WTC11 (cell line): ENCODE data around the gene MRAS. TPM values are rescaled to one million over a fixed set of nuclear protein-coding genes. Genes with fewer than 3 reads are reported as not detected.

ENCODE experiments used
- ATAC-seq: fragments of 200-7000 bp; cut with Tn5 transposase; 2 replicates; pipeline ENCODE4 v1.10.0; 2021; ENCODE audit warnings: mild to moderate bottlenecking, moderate library complexity
- CTCF ChIA-PET: fragments of 300-600 bp; sonication (Branson Sonifier 250); formaldehyde crosslinking; loops from one replicate; lab custom pipeline; 2021; ENCODE audit warnings: antibody characterized with exemption; lab: Charles Lee
- POLR2A ChIA-PET: fragments of 350-600 bp; sonication (Branson Sonifier 250); formaldehyde crosslinking; loops from one replicate; lab custom pipeline; 2021; ENCODE audit warnings: antibody characterized with exemption; lab: Charles Lee
- DNase-seq: peaks from one replicate; pipeline ENCODE4 v3.0.0; 2021; ENCODE audit warnings: low spot score
- H3K27ac Mint-ChIP-seq: 2 replicates; pipeline ENCODE4 v1.8.0; 2021; ENCODE audit warnings: mixed read lengths
- H3K27me3 Mint-ChIP-seq: 2 replicates; pipeline ENCODE4 v1.8.0; 2021; ENCODE audit warnings: low read depth, mild to moderate bottlenecking, moderate library complexity, mixed read lengths
- H3K36me3 Mint-ChIP-seq: 2 replicates; pipeline ENCODE4 v1.8.0; 2021; ENCODE audit warnings: mixed read lengths
- H3K4me1 Mint-ChIP-seq: 2 replicates; pipeline ENCODE4 v1.8.0; 2022; ENCODE audit warnings: mixed read lengths
- H3K4me3 Mint-ChIP-seq: 2 replicates; pipeline ENCODE4 v1.8.0; 2021; ENCODE audit warnings: mild to moderate bottlenecking, moderate library complexity, mixed read lengths
- H3K9me3 Mint-ChIP-seq: 2 replicates; pipeline ENCODE4 v1.8.0; 2021; ENCODE audit warnings: mixed read lengths
- CREB1 ChIP-seq: sonication (generic); formaldehyde crosslinking; IDR thresholded peaks from 2 replicates; pipeline ENCODE4 v1.8.0; 2023; ENCODE audit warnings: mild to moderate bottlenecking, missing genetic modification reagents
- IRF2 ChIP-seq: sonication (generic); formaldehyde crosslinking; IDR thresholded peaks from 2 replicates; pipeline ENCODE4 v1.8.0; 2022; ENCODE audit warnings: low read depth, missing genetic modification reagents, borderline replicate concordance
- JAZF1 ChIP-seq: fragments of 250-450 bp; sonication (Bioruptor Pico); IDR thresholded peaks from 2 replicates; pipeline ENCODE4 v1.9.0; 2021; ENCODE audit warnings: moderate library complexity, mild to moderate bottlenecking, inconsistent platforms
- JUN ChIP-seq: sonication (generic); formaldehyde crosslinking; IDR thresholded peaks from 2 replicates; pipeline ENCODE4 v1.8.0; 2023; ENCODE audit warnings: mild to moderate bottlenecking, missing genetic modification reagents
- PRDM15 ChIP-seq: sonication (generic); formaldehyde crosslinking; IDR thresholded peaks from 2 replicates; pipeline ENCODE4 v1.8.0; 2022; ENCODE audit warnings: missing genetic modification reagents
- SMAD3 ChIP-seq: sonication (generic); formaldehyde crosslinking; IDR thresholded peaks from 2 replicates; pipeline ENCODE4 v1.8.0; 2022; ENCODE audit warnings: missing genetic modification reagents, mild to moderate bottlenecking, borderline replicate concordance
- SOX15 ChIP-seq: fragments of 250-450 bp; sonication (Bioruptor Pico); IDR thresholded peaks from 2 replicates; pipeline ENCODE4 v1.9.0; 2021; ENCODE audit warnings: mild to moderate bottlenecking
- SP1 ChIP-seq: sonication (generic); formaldehyde crosslinking; conservative IDR thresholded peaks from 2 replicates; pipeline ENCODE4 v1.8.1; 2022; ENCODE audit warnings: missing genetic modification reagents
- TEAD1 ChIP-seq: sonication (generic); formaldehyde crosslinking; IDR thresholded peaks from 2 replicates; pipeline ENCODE4 v1.8.0; 2022; ENCODE audit warnings: mild to moderate bottlenecking, missing genetic modification reagents
- TP53 ChIP-seq: sonication (generic); formaldehyde crosslinking; IDR thresholded peaks from 2 replicates; pipeline ENCODE4 v1.8.1; 2023; ENCODE audit warnings: mild to moderate bottlenecking, missing genetic modification reagents
- ZMAT4 ChIP-seq: fragments of 250-450 bp; sonication (Bioruptor Pico); IDR thresholded peaks from 2 replicates; pipeline ENCODE4 v1.9.0; 2021; ENCODE audit warnings: mild to moderate bottlenecking
- ZNF138 ChIP-seq: sonication (generic); formaldehyde crosslinking; conservative IDR thresholded peaks from 2 replicates; pipeline ENCODE4 v1.8.1; 2022; ENCODE audit warnings: mild to moderate bottlenecking, moderate library complexity, missing genetic modification reagents
- ZNF232 ChIP-seq: sonication (generic); formaldehyde crosslinking; IDR thresholded peaks from 2 replicates; pipeline ENCODE4 v1.8.0; 2022; ENCODE audit warnings: mild to moderate bottlenecking, missing genetic modification reagents
- ZNF396 ChIP-seq: fragments of 250-450 bp; sonication (Bioruptor Pico); IDR thresholded peaks from 2 replicates; pipeline ENCODE4 v1.8.0; 2021; ENCODE audit warnings: mild to moderate bottlenecking, moderate library complexity, borderline replicate concordance
- ZNF416 ChIP-seq: fragments of 250-450 bp; sonication (Bioruptor Pico); IDR thresholded peaks from 2 replicates; pipeline ENCODE4 v1.9.0; 2021; ENCODE audit warnings: mild to moderate bottlenecking, inconsistent platforms
- total RNA-seq: library from RNA; stranded (reverse); gene quantifications from 3 replicates; pipeline ENCODE4 v1.2.3, GENCODE V29; 2021
- TF ChIP-seq, protein P1 (sequence below): sonication (generic); formaldehyde crosslinking; IDR thresholded peaks from 2 replicates; pipeline ENCODE4 v1.8.0; 2022; ENCODE audit warnings: mild to moderate bottlenecking, missing genetic modification reagents
- TF ChIP-seq, protein P2 (sequence below): sonication (generic); formaldehyde crosslinking; IDR thresholded peaks from 2 replicates; pipeline ENCODE4 v1.8.1; 2022; ENCODE audit warnings: low read depth, missing genetic modification reagents, borderline replicate concordance
- TF ChIP-seq, protein P3 (sequence below): sonication (generic); formaldehyde crosslinking; IDR thresholded peaks from 2 replicates; pipeline ENCODE4 v1.8.1; 2022; ENCODE audit warnings: low read depth, mild to moderate bottlenecking, moderate library complexity, missing genetic modification reagents, borderline replicate concordance
- TF ChIP-seq, protein P4 (sequence below): sonication (generic); formaldehyde crosslinking; conservative IDR thresholded peaks from 2 replicates; pipeline ENCODE4 v1.8.1; 2022; ENCODE audit warnings: mild to moderate bottlenecking, missing genetic modification reagents

The MRAS gene
- total RNA-seq, 1 experiment from 2014 or later, result 14.8 TPM

DNA sequence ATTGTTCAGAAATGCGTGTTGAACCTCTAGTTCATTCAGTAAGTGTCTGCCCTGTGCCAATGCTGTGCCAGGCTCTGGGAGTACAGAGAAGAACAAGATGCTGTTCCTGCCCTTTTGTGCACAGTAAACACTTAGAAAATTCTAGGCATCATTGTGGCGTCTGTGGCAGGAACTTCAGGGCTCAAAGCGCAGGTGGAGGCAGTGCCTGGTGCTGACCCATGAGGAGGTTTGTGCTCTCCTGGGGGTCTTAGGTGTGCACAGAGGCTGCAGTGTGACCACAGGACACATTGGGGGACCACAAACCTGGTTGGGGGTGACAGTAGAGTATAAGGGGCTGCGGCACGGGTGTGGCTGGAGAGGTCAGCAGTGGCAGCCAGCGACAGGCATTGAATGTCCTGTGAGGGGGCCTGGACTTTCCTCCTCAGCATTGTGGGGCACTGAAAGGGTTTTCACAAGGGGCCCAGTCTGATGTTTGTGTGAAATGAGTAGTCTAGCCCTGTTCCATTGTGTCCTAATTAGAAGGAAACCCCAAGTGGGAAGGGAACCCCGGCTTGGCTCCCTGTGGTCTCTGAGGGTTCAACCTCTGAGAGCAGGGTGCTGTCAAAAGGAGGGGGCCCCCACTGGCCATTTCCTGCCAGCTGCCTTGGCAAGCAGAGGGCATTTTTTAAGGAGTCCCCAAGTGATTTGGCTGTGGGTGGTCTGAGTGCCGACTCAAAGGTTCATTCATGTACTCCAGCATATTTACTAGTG, 20.9 kb downstream of the MRAS start:
- ChIA-PET CTCF (interaction anchor here (1.5 to 2.5 kb wide), 2 partner anchors 20 to 48 kb away, joined by 4 to 8 read pairs; no protein-coding TSS in a partner anchor), POLR2A (no interaction called here)
- H3K4me1 Mint-ChIP-seq, result peaks cover 8% of the 10 kb centered on the region; the same call in 1 of the 2 replicates
- TF ChIP-seq ZNF232 (CRISPR knock-in tag) (no peak), CREB1 (no peak), JAZF1 (CRISPR knock-in tag) (no peak), IRF2 (CRISPR knock-in tag) (no peak), JUN (CRISPR knock-in tag) (no peak), PRDM15 (CRISPR knock-in tag) (no peak), TP53 (CRISPR knock-in tag) (no peak), ZNF396 (no peak), SOX15 (CRISPR knock-in tag) (no peak), ZNF138 (CRISPR knock-in tag) (no peak), SP1 (no peak), ZNF416 (CRISPR knock-in tag) (no peak), SMAD3 (CRISPR knock-in tag) (no peak), ZMAT4 (CRISPR knock-in tag) (no peak), TEAD1 (CRISPR knock-in tag) (no peak)
- TF ChIP-seq, protein P1, sequence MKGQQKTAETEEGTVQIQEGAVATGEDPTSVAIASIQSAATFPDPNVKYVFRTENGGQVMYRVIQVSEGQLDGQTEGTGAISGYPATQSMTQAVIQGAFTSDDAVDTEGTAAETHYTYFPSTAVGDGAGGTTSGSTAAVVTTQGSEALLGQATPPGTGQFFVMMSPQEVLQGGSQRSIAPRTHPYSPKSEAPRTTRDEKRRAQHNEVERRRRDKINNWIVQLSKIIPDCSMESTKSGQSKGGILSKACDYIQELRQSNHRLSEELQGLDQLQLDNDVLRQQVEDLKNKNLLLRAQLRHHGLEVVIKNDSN (CRISPR knock-in tag), result no peak
- TF ChIP-seq, protein P2, sequence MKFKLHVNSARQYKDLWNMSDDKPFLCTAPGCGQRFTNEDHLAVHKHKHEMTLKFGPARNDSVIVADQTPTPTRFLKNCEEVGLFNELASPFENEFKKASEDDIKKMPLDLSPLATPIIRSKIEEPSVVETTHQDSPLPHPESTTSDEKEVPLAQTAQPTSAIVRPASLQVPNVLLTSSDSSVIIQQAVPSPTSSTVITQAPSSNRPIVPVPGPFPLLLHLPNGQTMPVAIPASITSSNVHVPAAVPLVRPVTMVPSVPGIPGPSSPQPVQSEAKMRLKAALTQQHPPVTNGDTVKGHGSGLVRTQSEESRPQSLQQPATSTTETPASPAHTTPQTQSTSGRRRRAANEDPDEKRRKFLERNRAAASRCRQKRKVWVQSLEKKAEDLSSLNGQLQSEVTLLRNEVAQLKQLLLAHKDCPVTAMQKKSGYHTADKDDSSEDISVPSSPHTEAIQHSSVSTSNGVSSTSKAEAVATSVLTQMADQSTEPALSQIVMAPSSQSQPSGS (CRISPR knock-in tag), result no peak
- TF ChIP-seq, protein P3, sequence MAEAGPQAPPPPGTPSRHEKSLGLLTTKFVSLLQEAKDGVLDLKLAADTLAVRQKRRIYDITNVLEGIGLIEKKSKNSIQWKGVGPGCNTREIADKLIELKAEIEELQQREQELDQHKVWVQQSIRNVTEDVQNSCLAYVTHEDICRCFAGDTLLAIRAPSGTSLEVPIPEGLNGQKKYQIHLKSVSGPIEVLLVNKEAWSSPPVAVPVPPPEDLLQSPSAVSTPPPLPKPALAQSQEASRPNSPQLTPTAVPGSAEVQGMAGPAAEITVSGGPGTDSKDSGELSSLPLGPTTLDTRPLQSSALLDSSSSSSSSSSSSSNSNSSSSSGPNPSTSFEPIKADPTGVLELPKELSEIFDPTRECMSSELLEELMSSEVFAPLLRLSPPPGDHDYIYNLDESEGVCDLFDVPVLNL, result no peak
- TF ChIP-seq, protein P4, sequence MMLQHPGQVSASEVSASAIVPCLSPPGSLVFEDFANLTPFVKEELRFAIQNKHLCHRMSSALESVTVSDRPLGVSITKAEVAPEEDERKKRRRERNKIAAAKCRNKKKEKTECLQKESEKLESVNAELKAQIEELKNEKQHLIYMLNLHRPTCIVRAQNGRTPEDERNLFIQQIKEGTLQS (CRISPR knock-in tag), result no peak
- H3K27me3 Mint-ChIP-seq, result no peaks in the 10 kb centered on the region
- peak overlapping the region; percentile 29; the same call in 1 of the 2 replicates for H3K27ac Mint-ChIP-seq
- H3K36me3 Mint-ChIP-seq, result peaks cover 5% of the 10 kb centered on the region
- ATAC-seq, result no peak
- no peak overlapping the region for H3K4me3 Mint-ChIP-seq
- peaks cover 5% of the 10 kb centered on the region for H3K9me3 Mint-ChIP-seq
- DNase-seq, result no peak
